Measurements from ENCODE around the gene MEF2C. TPM values are rescaled to one million over a fixed set of nuclear protein-coding genes. Genes with fewer than 3 reads are reported as not detected.

The MEF2C gene
- total RNA-seq, 1 donor from 2014 or later: 42.0 TPM

GRCh38 chr5:88682131-88682530 is 200.9 kb downstream of the MEF2C start:
- no peak overlapping the region for H3K27ac ChIP-seq
- intact Hi-C loops (cut with DNase I): no loop called here
- peaks cover 11% of the 10 kb centered on the region for H3K4me1 ChIP-seq
- no peak for TF ChIP-seq CTCF (IDR thresholded peaks at IDR 0.05)
- no peak for ATAC-seq
- DNase-seq: no peak
- H3K27me3 ChIP-seq (ENCODE audit: low read depth): peaks cover 99% of the 10 kb centered on the region
- H3K9me3 ChIP-seq: no peaks in the 10 kb centered on the region
- no peak overlapping the region for H3K4me3 ChIP-seq
- H3K36me3 ChIP-seq: no peaks in the 10 kb centered on the region

GRCh38 chr5:88681211-88681803 is 201.7 kb downstream of the MEF2C start:
- intact Hi-C loops (cut with DNase I): no loop called here
- Histone ChIP-seq H3K4me3 (no peak overlapping the region), H3K9me3 (no peaks in the 10 kb centered on the region), H3K27me3 (ENCODE audit: low read depth) (peaks cover 99% of the 10 kb centered on the region), H3K36me3 (no peaks in the 10 kb centered on the region), H3K4me1 (peaks cover 11% of the 10 kb centered on the region), H3K27ac (no peak overlapping the region)
- ATAC-seq (no peak), DNase-seq (no peak)
- TF ChIP-seq CTCF (IDR thresholded peaks at IDR 0.05): no peak

GRCh38 chr5:88680253-88681132 is 202.5 kb downstream of the MEF2C start:
- peak; percentile 80 for DNase-seq
- TF ChIP-seq CTCF (IDR thresholded peaks at IDR 0.05): peak; percentile 98
- H3K36me3 ChIP-seq: no peaks in the 10 kb centered on the region
- H3K9me3 ChIP-seq: no peaks in the 10 kb centered on the region
- peaks cover 98% of the 10 kb centered on the region for H3K27me3 ChIP-seq (ENCODE audit: low read depth)
- ATAC-seq: peak; percentile 94 to 95
- intact Hi-C loops (cut with DNase I): no loop called here
- H3K27ac ChIP-seq: no peak overlapping the region
- peaks cover 16% of the 10 kb centered on the region for H3K4me1 ChIP-seq
- H3K4me3 ChIP-seq: peak overlapping the region; percentile 44

GRCh38 chr5:88679638-88680037 is 203.3 kb downstream of the MEF2C start:
- H3K4me1 ChIP-seq: peaks cover 25% of the 10 kb centered on the region
- H3K27ac ChIP-seq: no peak overlapping the region
- DNase-seq (no peak), ATAC-seq (no peak)
- no peak for TF ChIP-seq CTCF (IDR thresholded peaks at IDR 0.05)
- intact Hi-C loops (cut with DNase I): loop anchor here (5.0 kb wide), 1 partner anchor 897 kb away; no protein-coding TSS in a partner anchor
- H3K27me3 ChIP-seq (ENCODE audit: low read depth): peaks cover 98% of the 10 kb centered on the region
- H3K36me3 ChIP-seq: no peaks in the 10 kb centered on the region
- no peaks in the 10 kb centered on the region for H3K9me3 ChIP-seq
- no peak overlapping the region for H3K4me3 ChIP-seq

GRCh38 chr5:88678770-88679381 is 204.1 kb downstream of the MEF2C start:
- no peak overlapping the region for H3K27ac ChIP-seq
- DNase-seq: no peak
- peaks cover 30% of the 10 kb centered on the region for H3K4me1 ChIP-seq
- peaks cover 97% of the 10 kb centered on the region for H3K27me3 ChIP-seq (ENCODE audit: low read depth)
- no peak overlapping the region for H3K4me3 ChIP-seq
- no peaks in the 10 kb centered on the region for H3K9me3 ChIP-seq
- H3K36me3 ChIP-seq: no peaks in the 10 kb centered on the region
- TF ChIP-seq CTCF (IDR thresholded peaks at IDR 0.05): no peak
- no peak for ATAC-seq
- intact Hi-C loops (cut with DNase I): loop anchor here (5.0 kb wide), 1 partner anchor 897 kb away; no protein-coding TSS in a partner anchor

Data from lower lobe of right lung (tissue), 2 donors.